WERI-Rb-1 (cell line): Measurements from ENCODE around the gene CTU2.

Experiments used
- DNase-seq: peaks from one replicate; pipeline ENCODE4 v3.0.0-alpha.2; 2020
- H3K27ac ChIP-seq: fragments of 250-450 bp; sonication (Bioruptor Pico); 2 replicates; pipeline ENCODE4 v1.5.1; 2020; ENCODE audit warnings: mild to moderate bottlenecking, moderate library complexity
- H3K27me3 ChIP-seq: fragments of 250-450 bp; sonication (Bioruptor Pico); 2 replicates; pipeline ENCODE4 v1.5.1; 2021; ENCODE audit warnings: mild to moderate bottlenecking, low read depth, moderate library complexity; ENCODE audit not compliant: insufficient read depth, severe bottlenecking
- H3K36me3 ChIP-seq: fragments of 250-450 bp; sonication (Bioruptor Pico); 2 replicates; pipeline ENCODE4 v1.5.1; 2020; ENCODE audit warnings: mild to moderate bottlenecking, moderate library complexity
- H3K4me3 ChIP-seq: 2 replicates; pipeline ENCODE4 v1.5.1; 2011; ENCODE audit warnings: low read depth, mild to moderate bottlenecking, control low read depth, low read length
- H3K9me3 ChIP-seq: fragments of 250-450 bp; sonication (Bioruptor Pico); 2 replicates; pipeline ENCODE4 v1.5.1; 2021; ENCODE audit warnings: mild to moderate bottlenecking, moderate library complexity; ENCODE audit not compliant: severe bottlenecking
- TF ChIP-seq, protein P1 (sequence below): IDR thresholded peaks from 2 replicates; pipeline ENCODE4 v1.5.1; 2011; ENCODE audit warnings: low read depth, mild to moderate bottlenecking, control low read depth, inconsistent platforms, low read length

Gene CTU2

DNA sequence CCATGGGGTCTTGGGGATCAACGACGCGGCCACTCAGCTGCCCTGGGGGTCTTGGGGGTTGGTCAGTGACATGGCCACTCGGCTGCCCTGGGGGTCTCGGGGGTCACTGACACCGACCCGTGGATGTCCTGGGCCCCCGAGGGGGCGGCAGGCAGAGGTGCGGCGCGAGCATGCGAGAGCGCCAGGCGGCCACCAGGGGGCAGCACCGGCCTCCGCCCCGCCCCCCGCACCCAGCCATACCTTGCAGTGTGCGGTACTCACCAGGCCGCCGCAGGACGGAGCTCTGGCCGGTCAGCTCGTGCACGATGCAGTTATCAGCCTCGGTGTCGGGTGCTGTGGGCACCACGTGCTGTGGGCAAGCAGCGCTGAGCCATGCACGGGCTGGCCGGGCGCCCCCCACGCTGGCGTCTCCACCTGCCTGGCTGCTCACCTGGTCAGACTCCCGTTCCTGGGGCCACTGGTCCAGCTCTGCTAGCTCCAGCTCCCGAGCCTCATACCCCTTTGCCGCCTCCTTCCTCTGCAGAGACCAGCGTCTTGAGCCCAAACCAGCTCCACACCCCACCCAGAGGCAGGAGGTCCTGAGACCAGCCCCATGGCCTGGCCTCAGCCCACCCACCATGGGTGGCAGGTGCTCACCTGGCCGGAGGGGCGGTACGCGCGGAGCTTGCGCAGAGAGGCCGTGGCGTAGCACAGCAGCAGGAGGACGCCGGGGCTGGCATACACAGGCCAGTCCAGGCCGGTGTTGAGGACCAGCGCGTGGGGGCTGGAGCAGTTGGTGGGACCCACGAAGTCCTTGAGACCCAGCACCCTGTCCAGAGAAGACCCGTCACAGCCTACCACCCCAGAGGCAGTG is 31.2 kb downstream of the CTU2 start:
- no peaks in the 10 kb centered on the region for H3K9me3 ChIP-seq
- H3K27me3 ChIP-seq, result no peaks in the 10 kb centered on the region
- no peak overlapping the region for H3K27ac ChIP-seq
- TF ChIP-seq, protein P1, sequence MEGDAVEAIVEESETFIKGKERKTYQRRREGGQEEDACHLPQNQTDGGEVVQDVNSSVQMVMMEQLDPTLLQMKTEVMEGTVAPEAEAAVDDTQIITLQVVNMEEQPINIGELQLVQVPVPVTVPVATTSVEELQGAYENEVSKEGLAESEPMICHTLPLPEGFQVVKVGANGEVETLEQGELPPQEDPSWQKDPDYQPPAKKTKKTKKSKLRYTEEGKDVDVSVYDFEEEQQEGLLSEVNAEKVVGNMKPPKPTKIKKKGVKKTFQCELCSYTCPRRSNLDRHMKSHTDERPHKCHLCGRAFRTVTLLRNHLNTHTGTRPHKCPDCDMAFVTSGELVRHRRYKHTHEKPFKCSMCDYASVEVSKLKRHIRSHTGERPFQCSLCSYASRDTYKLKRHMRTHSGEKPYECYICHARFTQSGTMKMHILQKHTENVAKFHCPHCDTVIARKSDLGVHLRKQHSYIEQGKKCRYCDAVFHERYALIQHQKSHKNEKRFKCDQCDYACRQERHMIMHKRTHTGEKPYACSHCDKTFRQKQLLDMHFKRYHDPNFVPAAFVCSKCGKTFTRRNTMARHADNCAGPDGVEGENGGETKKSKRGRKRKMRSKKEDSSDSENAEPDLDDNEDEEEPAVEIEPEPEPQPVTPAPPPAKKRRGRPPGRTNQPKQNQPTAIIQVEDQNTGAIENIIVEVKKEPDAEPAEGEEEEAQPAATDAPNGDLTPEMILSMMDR, result peak; percentile 77
- no peak overlapping the region for H3K4me3 ChIP-seq
- no peaks in the 10 kb centered on the region for H3K36me3 ChIP-seq
- DNase-seq, result peak; percentile 44

DNA sequence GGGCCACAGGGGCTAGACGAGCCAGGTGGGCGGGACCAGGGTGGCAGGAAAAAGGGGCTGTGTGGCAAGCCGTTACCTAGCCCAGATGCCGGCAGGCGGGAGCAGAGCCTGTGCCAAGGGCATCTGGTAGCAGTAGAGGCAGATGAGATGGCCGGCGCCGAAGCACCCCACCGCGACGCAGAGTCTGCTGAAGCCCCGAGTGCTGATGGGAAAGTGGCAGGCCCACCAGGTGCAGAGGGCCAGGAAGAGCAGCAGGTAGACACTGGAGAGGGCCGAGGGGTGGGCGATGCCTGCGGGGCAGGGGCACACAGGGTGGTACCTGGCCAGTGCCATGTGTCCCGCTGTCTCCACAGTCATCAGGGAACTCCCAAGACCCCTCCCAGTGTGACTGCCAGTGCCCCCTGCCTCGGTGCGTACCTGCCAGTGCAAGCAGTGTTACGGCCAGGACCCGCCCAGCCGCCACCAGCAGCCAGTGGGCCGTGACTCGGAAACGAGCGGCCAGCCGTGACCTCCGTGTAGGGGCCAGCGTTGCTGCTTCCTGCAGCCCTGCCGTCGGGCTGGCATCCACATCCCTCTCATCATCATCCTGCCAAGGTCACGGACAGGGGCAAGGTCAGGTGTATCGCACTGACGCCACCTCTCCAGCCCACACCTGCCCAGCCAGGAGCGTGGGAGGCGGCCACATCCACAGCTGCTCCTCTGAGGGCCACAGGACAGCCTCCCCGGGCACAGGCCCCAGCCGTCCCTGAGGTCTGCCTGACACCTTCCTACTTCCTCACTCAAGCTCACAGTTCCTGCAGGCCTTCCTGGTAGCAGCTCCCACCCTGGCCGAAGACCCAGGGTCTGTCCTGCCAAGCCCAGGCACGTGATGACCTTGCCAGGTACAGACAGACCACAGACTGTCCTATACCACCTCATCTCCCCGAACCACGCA is 32.1 kb downstream of the CTU2 start:
- H3K4me3 ChIP-seq, result no peak overlapping the region
- TF ChIP-seq, protein P1, result no peak
- no peak for DNase-seq
- no peaks in the 10 kb centered on the region for H3K27me3 ChIP-seq
- no peaks in the 10 kb centered on the region for H3K9me3 ChIP-seq
- no peaks in the 10 kb centered on the region for H3K36me3 ChIP-seq
- H3K27ac ChIP-seq, result no peak overlapping the region

DNA sequence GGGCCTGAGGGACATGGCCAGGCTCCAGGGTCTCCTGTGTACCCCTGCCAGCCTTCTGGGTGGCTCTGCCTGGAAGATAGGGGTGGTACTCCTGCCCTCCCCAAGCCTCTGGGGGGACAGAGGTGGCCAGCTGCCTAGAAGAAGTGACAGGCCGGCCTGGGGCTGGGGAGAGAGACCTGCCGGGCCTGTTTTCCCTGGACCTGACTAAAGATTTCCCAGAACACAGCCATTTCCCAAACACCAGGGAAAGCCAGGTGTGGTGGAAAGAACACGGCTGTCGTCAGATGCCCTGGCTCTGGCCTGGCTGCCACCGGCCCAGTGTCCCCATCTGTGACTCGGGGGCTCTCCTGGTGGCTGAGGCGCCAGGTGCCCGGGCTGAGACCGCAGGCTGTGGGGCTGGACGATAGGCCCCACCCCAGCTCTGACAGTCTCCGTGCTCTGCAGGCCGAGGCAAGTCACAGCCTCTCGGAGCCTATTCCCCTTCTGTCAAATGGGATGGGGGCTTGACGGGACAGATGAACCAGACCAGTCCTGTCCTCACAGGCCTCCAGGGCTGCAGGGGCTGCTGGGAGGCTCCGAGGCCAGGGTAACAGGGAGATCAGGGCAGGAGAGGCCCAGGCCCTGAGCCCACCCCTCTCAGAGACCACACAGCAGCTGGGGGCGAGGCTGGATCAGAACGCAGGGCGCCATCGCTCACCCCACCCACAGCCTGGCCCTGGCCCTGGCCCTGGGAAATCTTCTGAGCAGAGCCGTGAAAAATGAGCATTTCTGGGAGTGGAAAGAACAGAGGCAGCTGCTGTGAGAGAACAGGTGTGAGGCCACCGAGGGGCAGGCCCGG is 33.1 kb downstream of the CTU2 start:
- TF ChIP-seq, protein P1, result no peak
- Histone ChIP-seq H3K27ac (no peak overlapping the region), H3K27me3 (no peaks in the 10 kb centered on the region), H3K9me3 (no peaks in the 10 kb centered on the region), H3K4me3 (no peak overlapping the region), H3K36me3 (no peaks in the 10 kb centered on the region)
- DNase-seq, result no peak

DNA sequence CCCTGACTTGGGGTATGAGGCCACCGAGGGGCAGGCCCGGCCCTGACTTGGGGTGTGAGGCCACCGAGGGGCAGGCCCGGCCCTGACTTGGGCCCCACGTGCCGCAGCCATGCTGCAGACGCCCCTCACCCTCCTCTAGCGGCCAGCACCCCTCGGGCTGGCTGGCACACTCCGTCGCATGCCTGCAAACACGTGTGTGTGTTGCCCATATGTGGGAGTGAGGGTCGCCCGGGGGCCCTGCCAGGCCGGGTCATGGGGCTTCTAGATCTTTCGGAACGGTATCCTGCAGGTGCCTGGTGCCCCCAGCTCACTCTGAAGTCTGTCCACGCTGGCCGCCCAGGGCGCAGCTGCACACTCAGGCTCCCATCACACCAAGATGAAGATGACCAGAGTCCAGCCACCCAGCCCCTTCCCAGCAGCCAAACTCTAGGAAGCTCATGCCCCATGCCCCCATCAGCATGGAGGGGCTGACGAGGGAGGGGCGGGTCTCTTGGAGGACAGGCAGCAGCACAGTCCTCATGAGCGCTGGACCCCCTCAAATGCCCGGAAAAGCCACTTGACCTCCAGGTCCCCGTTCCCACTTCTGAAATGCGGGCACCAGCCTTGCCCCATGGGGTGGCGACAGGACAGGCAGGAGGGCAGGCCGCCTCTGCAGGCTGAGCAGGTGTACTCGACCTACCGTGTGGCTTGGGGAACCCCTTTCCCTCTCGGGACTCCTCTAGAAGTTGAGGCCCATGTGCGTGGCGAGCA is 33.8 kb downstream of the CTU2 start:
- no peaks in the 10 kb centered on the region for H3K36me3 ChIP-seq
- TF ChIP-seq, protein P1, result no peak
- no peaks in the 10 kb centered on the region for H3K27me3 ChIP-seq
- no peak for DNase-seq
- H3K27ac ChIP-seq, result no peak overlapping the region
- H3K9me3 ChIP-seq, result no peaks in the 10 kb centered on the region
- no peak overlapping the region for H3K4me3 ChIP-seq

DNA sequence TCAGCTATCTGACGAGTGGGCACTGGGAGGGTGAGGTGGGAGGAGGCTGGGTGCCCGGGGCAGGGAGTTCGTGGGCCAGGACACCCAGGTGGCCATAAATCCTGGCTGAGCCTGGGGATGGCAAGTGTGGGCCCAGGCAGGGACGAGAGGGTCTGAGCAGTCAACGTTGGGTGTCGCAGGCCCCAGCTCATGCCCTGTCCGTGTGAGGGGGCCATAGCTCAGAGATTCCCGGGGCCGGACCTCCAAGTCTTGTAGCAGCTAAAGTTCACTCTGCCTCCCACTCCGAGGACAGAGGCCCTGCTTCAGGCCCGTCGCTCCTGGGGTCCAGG is 34.4 kb downstream of the CTU2 start:
- H3K27ac ChIP-seq, result no peak overlapping the region
- no peaks in the 10 kb centered on the region for H3K9me3 ChIP-seq
- no peak overlapping the region for H3K4me3 ChIP-seq
- no peaks in the 10 kb centered on the region for H3K27me3 ChIP-seq
- no peak for DNase-seq
- TF ChIP-seq, protein P1, result no peak
- no peaks in the 10 kb centered on the region for H3K36me3 ChIP-seq
